IPS-11a (cell line): Measurements from ENCODE around the gene NMUR1.

Experiments used
- H3K4me3 ChIP-seq: one replicate; pipeline ENCODE4 v1.5.1; 2013; ENCODE audit warnings: low read depth, low read length, control low read depth

Gene NMUR1

GRCh38 chr2:231494669-231495068 is 35.6 kb downstream of the NMUR1 start:
- no peak overlapping the region for H3K4me3 ChIP-seq

GRCh38 chr2:231490801-231491200 is 39.4 kb downstream of the NMUR1 start:
- H3K4me3 ChIP-seq, result no peak overlapping the region

DNA sequence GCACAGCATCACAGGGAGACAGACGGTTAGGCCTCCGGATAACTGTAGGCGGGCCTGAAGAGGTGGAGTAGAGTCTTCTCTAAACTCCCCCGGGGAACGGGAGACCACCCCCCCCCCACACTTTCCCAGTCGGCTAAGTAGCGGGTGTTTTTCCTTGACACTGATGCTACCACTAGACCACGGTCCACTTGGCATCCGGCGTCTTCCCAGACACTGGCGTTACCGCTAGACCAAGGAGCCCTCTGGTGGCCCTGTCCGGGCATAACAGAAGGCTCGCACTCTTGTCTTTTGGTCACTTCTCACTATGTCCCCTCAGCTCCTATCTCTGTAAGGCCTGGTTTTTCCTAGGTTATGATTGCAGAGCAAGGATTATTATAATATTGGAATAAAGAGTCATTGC is 40.3 kb downstream of the NMUR1 start:
- H3K4me3 ChIP-seq, result no peak overlapping the region

- H3K4me3 ChIP-seq, result no peak overlapping the region
Observed at GRCh38 chr2:231488331-231488730, 41.9 kb downstream of the NMUR1 start.

DNA sequence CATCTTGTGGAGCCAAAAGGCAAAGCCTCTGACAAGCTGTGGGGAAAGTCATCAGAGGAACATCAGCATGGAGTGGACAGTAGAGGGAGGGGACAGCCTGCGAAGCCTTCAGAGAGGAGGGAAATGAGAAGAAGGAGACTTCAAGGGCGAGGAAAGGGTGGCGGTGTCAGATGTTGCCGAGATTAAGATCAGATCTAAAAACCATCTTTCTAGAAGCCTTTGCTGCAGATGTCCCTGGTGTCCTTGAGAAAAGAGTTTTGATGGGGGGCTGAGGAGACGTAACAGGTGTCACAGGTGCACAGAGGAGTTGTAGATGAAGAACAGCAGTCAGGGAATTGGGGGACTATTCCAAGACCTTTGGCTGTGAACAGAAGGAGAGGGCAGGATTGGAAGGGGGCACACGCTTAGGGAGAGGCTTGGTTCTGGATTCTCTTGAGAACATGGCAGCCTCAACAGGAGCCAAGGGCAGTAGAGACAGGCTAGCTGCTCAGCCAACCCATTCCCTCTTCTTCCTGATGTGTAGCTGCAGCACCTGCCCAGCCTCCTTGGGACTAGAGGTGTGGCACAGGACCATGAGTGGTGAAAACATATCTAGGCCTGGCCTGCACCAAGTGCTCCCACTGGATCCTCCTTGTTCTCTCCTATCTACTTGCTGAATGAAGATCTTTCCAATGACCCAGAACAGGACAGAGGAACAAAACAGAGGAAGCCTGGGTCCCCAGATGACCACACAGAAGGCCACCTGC is 43.2 kb downstream of the NMUR1 start:
- H3K4me3 ChIP-seq, result no peak overlapping the region

- H3K4me3 ChIP-seq, result no peak overlapping the region
Observed at GRCh38 chr2:231483398-231484329, 46.6 kb downstream of the NMUR1 start.

- no peak overlapping the region for H3K4me3 ChIP-seq
Observed at GRCh38 chr2:231482806-231483391, 47.3 kb downstream of the NMUR1 start.

DNA sequence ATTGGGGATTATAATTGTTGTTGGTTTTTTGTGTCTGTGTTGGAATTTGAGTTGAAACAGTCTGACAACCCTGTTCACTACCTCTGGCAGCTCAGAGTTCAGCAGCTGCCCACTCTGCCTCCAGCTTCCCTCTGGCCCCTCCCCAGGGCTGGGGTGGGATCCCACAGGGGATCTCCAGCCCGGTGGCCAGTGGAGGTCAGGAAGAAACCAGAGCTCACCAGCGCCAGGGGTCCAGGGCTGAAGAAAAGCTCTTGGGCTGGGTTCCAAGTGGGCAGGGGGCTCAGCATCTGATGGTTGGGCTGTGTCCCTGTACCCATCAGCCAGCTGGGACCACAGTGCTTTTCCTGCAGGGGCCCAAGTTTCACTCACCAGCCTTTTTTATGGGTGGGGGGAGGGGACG is 49.5 kb downstream of the NMUR1 start:
- H3K4me3 ChIP-seq, result no peak overlapping the region

- H3K4me3 ChIP-seq, result no peak overlapping the region
Observed at GRCh38 chr2:231479455-231479854, 50.8 kb downstream of the NMUR1 start.

DNA sequence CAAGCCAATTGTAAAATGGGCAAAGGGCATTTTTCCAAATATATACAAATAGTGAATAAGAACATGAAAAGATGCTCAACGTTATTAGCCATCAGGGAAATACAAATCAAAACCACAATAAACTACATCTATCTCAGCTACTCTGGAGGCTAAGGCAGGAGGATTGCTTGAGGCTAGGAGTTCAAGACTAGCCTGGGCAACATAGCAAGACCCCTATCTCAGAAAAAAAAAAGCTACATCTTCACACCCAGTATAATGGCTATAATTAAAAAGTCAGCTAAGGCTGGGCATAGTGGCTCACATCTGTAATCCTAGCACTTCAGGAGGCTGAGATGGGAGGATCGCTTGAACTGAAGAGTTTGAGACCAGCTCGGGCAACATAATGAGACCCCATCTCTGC is 53.3 kb downstream of the NMUR1 start:
- no peak overlapping the region for H3K4me3 ChIP-seq

DNA sequence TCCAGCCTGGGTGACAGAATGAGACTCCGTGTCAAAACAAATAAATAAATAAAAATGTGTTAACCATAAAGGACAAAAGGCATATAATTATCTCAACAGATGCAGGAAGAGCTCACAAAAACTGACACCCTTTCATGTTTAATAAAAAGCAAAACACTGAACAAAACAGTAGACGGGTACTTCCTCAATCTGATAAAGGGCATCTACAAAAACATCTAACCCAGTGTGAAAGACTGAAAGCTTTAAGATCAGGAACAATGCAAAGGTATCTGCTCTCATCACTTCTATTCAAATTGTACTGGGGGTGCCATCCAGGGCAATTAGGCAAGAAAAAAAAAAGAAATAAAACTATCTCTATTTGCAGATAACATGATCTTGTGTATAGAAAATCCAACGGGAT is 54.3 kb downstream of the NMUR1 start:
- H3K4me3 ChIP-seq, result no peak overlapping the region
